HCT116 (cell line): ENCODE results near the gene TIMP3. TPM values are rescaled to one million over a fixed set of nuclear protein-coding genes. Genes with fewer than 3 reads are reported as not detected.

Experiments used
- ATAC-seq: fragments of 200-7000 bp; cut with Tn5 transposase; 2 replicates; pipeline ENCODE4 v1.9.1; 2020; ENCODE audit warnings: mild to moderate bottlenecking, moderate library complexity
- BruUV-seq: library from RNA; stranded (reverse); fragments of 400-500 nt; replicated peaks from 2 replicates; lab custom pipeline; 2021; lab: Mats Ljungman, UMichigan
- CTCF ChIA-PET: fragments of 300-600 bp; sonication (Branson Sonifier 250); formaldehyde crosslinking; loops from one replicate; lab custom pipeline; 2021; ENCODE audit warnings: antibody characterized with exemption; lab: Charles Lee
- POLR2A ChIA-PET: fragments of 300-600, 350-600 bp; sonication (Branson Sonifier 250); formaldehyde crosslinking; loops from one replicate; lab custom pipeline; 2021; ENCODE audit warnings: antibody characterized with exemption; lab: Charles Lee
- RAD21 ChIA-PET, 2 experiments: fragments of 300-600 bp; sonication (Branson Sonifier 250); formaldehyde crosslinking; loops; one replicate each; lab custom pipeline; 2023; ENCODE audit warnings: low total read pairs in 2 of 2; ENCODE audit not compliant: uncharacterized antibody in 2 of 2, unreplicated experiment in 2 of 2, low non-redundant PET in 1 of 2; lab: Charles Lee
- DNase-seq: peaks from one replicate; pipeline ENCODE4 v3.0.0-alpha.2; 2010; ENCODE audit warnings: low read depth, low spot score
- H2AFZ ChIP-seq: fragments of 200-600 bp; shearing (Covaris generic), sonication (generic); 2 replicates; pipeline ENCODE4 v1.6.1; 2017; ENCODE audit warnings: low read depth, mixed run types, mixed read lengths, antibody characterized with exemption, low read length; ENCODE audit not compliant: poor library complexity, severe bottlenecking
- H3K27ac ChIP-seq: 2 replicates; pipeline ENCODE4 v1.5.1; 2012; ENCODE audit warnings: low read depth, low read length
- H3K27me3 ChIP-seq: fragments of 200-600 bp; sonication (generic); 2 replicates; pipeline ENCODE4 v1.6.1; 2016; ENCODE audit warnings: mixed run types, low read length, mixed read lengths; ENCODE audit not compliant: insufficient read depth
- H3K36me3 ChIP-seq, 2 experiments: fragments of 200-500 bp in 1 of 2; fragments of 200-600 bp in 1 of 2; sonication (Bioruptor generic) in 1 of 2; sonication (generic) in 1 of 2; 2 replicates each; pipeline versions ENCODE4 v1.5.1 to v1.6.1; 2014 to 2016; ENCODE audit warnings: low read length in 2 of 2, inconsistent platforms in 1 of 2, mixed read lengths in 1 of 2, mixed run types in 1 of 2; ENCODE audit not compliant: insufficient read depth in 2 of 2, control insufficient read depth in 1 of 2
- H3K4me1 ChIP-seq, 2 experiments: fragments of 200-600 bp in 1 of 2; sonication (generic) in 1 of 2; 2 replicates each; pipeline versions ENCODE4 v1.5.1 to v1.6.1; 2012 to 2017; ENCODE audit warnings: low read length in 2 of 2, inconsistent platforms in 1 of 2, mild to moderate bottlenecking in 1 of 2, mixed read lengths in 1 of 2, mixed run types in 1 of 2, moderate library complexity in 1 of 2; ENCODE audit not compliant: insufficient read depth in 2 of 2, control insufficient read depth in 1 of 2
- H3K4me2 ChIP-seq: fragments of 200-600 bp; sonication (generic); 2 replicates; pipeline ENCODE4 v1.6.1; 2017; ENCODE audit warnings: mixed run types, low read length, mixed read lengths
- H3K4me3 ChIP-seq, 2 experiments: fragments of 200-600 bp in 1 of 2; sonication (generic) in 1 of 2; replicated peaks in 1 of 2; 2 replicates each; pipeline ENCODE4 v1.5.1; 2011 to 2016; ENCODE audit warnings: low read length in 2 of 2, control low read depth in 1 of 2, low read depth in 1 of 2, mild to moderate bottlenecking in 1 of 2, mixed read lengths in 1 of 2, mixed run types in 1 of 2
- H3K79me2 ChIP-seq: fragments of 200-600 bp; sonication (generic); 2 replicates; pipeline ENCODE4 v1.6.1; 2017; ENCODE audit warnings: mild to moderate bottlenecking, mixed run types, low read length, moderate library complexity, mixed read lengths; ENCODE audit not compliant: insufficient read depth
- H3K9ac ChIP-seq: fragments of 200-600 bp; sonication (generic); 2 replicates; pipeline ENCODE4 v1.6.1; 2016; ENCODE audit warnings: low read length, mixed read lengths
- H3K9me2 ChIP-seq: fragments of 200-600 bp; sonication (generic), shearing (Covaris generic); 2 replicates; pipeline ENCODE4 v1.6.1; 2017; ENCODE audit warnings: mixed run types, mild to moderate bottlenecking, moderate library complexity; ENCODE audit not compliant: insufficient read depth
- H3K9me3 ChIP-seq, 2 experiments: fragments of 200-500 bp in 1 of 2; fragments of 200-600 bp in 1 of 2; sonication (Bioruptor generic) in 1 of 2; sonication (generic) in 1 of 2; 2 replicates each; pipeline ENCODE4 v1.6.1; 2014 to 2017; ENCODE audit warnings: low read length in 2 of 2, mixed read lengths in 2 of 2, inconsistent platforms in 1 of 2, low read depth in 1 of 2, mild to moderate bottlenecking in 1 of 2, mixed run types in 1 of 2, moderate library complexity in 1 of 2; ENCODE audit not compliant: control insufficient read depth in 1 of 2, insufficient read depth in 1 of 2
- H4K20me1 ChIP-seq: fragments of 200-600 bp; sonication (generic), shearing (Covaris generic); 2 replicates; pipeline ENCODE4 v1.6.1; 2017; ENCODE audit warnings: mixed run types, mild to moderate bottlenecking, moderate library complexity; ENCODE audit not compliant: insufficient read depth
- ATF3 ChIP-seq: IDR thresholded peaks from 2 replicates; pipeline ENCODE4 v1.6.1; 2012
- CBX3 ChIP-seq: IDR thresholded peaks from 2 replicates; pipeline ENCODE4 v1.6.1; 2012; ENCODE audit warnings: low read depth
- CEBPB ChIP-seq: IDR thresholded peaks from 2 replicates; pipeline ENCODE4 v1.6.1; 2012; ENCODE audit warnings: low read depth
- CTCF ChIP-seq, 3 experiments: fragments of 200-600 bp in 1 of 3; sonication (generic) in 1 of 3; IDR thresholded peaks in 2 of 3; conservative IDR thresholded peaks in 1 of 3; 2 replicates each; pipeline ENCODE4 v1.5.1; 2012 to 2017; ENCODE audit warnings: low read depth in 2 of 3, low read length in 2 of 3, antibody characterized with exemption in 1 of 3, borderline replicate concordance in 1 of 3, control low read depth in 1 of 3, mild to moderate bottlenecking in 1 of 3, mixed read lengths in 1 of 3, mixed run types in 1 of 3, moderate library complexity in 1 of 3; ENCODE audit not compliant: insufficient read depth in 1 of 3
- EGR1 ChIP-seq: IDR thresholded peaks from 2 replicates; pipeline ENCODE4 v1.6.1; 2012; ENCODE audit warnings: low read depth
- ELF1 ChIP-seq: IDR thresholded peaks from 2 replicates; pipeline ENCODE4 v1.6.1; 2012; ENCODE audit warnings: low read depth, borderline replicate concordance
- EZH2phosphoT487 ChIP-seq: fragments of 200-600 bp; IDR thresholded peaks from 2 replicates; pipeline ENCODE4 v1.6.1; 2018; ENCODE audit warnings: antibody characterized with exemption, borderline replicate concordance
- FOSL1 ChIP-seq: IDR thresholded peaks from 2 replicates; pipeline ENCODE4 v1.6.1; 2012; ENCODE audit warnings: low read depth
- POLR2A ChIP-seq: IDR thresholded peaks from 2 replicates; pipeline ENCODE4 v1.7.0; 2011; ENCODE audit warnings: borderline replicate concordance; ENCODE audit not compliant: insufficient read depth, insufficient read length; ENCODE audit errors: extremely low read depth
- POLR2AphosphoS5 ChIP-seq: IDR thresholded peaks from 2 replicates; pipeline ENCODE4 v1.6.1; 2011; ENCODE audit warnings: mild to moderate bottlenecking, low read depth, low read length, moderate library complexity
- RAD21 ChIP-seq: IDR thresholded peaks from 2 replicates; pipeline ENCODE4 v1.6.1; 2012; ENCODE audit warnings: low read depth, mild to moderate bottlenecking
- SIN3A ChIP-seq: IDR thresholded peaks from 2 replicates; pipeline ENCODE4 v1.6.1; 2012; ENCODE audit warnings: low read depth
- TCF7L2 ChIP-seq: IDR thresholded peaks from 2 replicates; pipeline ENCODE4 v1.7.0; 2011; ENCODE audit warnings: borderline replicate concordance, inconsistent platforms; ENCODE audit not compliant: insufficient read depth, insufficient read length; ENCODE audit errors: extremely low read depth
- ZFX ChIP-seq: fragments of 450-650 bp; IDR thresholded peaks from 2 replicates; pipeline ENCODE4 v1.6.1; 2017
- ZNF274 ChIP-seq: fragments of 200-500 bp; sonication (Bioruptor generic); IDR thresholded peaks from 2 replicates; pipeline ENCODE4 v1.6.1; 2014; ENCODE audit warnings: mild to moderate bottlenecking, low read depth, low read length, inconsistent platforms
- intact Hi-C: fragments of 100-400 bp; cut with micrococcal nuclease; formaldehyde crosslinking; loops from 2 replicates; pipeline ENCODE4 v1.10.0; 2022
- total RNA-seq: library from RNA; stranded (reverse); gene quantifications from one replicate; pipeline ENCODE4 v1.2.1, GENCODE V29; 2021; ENCODE audit not compliant: unreplicated experiment
- TF ChIP-seq, protein P1 (sequence below): IDR thresholded peaks from 2 replicates; pipeline ENCODE4 v1.6.1; 2011; ENCODE audit warnings: mild to moderate bottlenecking, low read length, moderate library complexity; ENCODE audit not compliant: insufficient replicate concordance; ENCODE audit errors: extremely low read depth
- TF ChIP-seq, protein P2 (sequence below): IDR thresholded peaks from 2 replicates; pipeline ENCODE4 v1.6.1; 2012; ENCODE audit warnings: low read depth

TIMP3 gene
- total RNA-seq, 1 experiment from 2014 or later: 2.2 TPM

DNA sequence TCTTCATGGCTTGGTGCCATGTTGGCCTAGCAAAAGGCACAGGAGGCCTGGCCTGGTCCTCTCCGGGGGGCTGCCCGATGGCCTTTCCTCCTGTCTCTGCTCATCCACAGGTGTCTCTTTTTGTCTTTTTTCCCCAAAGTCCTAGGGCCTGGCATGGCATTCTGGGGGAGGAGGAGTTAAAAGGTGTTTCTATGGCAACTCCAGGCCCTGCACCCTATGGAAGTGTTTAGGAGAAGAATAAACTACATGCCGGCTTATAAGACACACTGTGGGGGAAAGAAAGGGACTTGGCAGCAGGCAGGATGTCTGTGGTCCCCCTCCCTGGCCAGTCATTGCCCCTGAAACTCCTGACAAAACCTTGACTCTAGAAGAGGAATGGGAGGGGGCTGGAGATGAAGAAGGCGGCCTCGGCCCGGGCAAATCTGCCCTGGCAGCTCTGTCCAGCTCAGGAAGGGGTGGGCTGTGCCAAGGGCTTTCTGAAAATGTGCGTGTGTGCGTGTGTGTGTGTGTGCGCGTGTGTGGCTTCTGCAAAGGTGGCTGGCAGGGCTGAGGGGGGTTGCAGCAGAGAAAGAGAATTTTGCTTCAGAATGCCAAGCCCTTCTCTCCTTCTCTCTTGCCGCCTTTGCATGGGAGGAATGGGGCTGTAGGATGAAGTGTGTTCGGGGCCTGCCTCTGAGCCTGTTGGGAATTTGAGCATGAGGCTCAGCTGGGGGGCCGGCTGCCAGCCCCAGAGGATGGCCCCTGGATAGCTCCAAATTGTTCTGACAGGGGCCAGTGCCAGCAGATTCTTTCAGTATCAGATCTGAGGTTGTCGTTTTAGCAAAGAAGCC, 3.2 kb downstream of the TIMP3 start:
- Histone ChIP-seq H3K4me3 (no peak overlapping the region), H3K79me2 (no peaks in the 10 kb centered on the region), H3K36me3 (no peaks in the 10 kb centered on the region), H3K27ac (no peak overlapping the region), H3K9me3 (no peaks in the 10 kb centered on the region), H4K20me1 (no peaks in the 10 kb centered on the region), H2AFZ (no peak overlapping the region), H3K9me2 (no peaks in the 10 kb centered on the region), H3K9ac (no peak overlapping the region), H3K27me3 (peaks cover 18% of the 10 kb centered on the region; the same call in 1 of the 2 replicates), H3K4me2 (no peak overlapping the region), H3K4me1 (peaks cover 2 to 4% of the 10 kb centered on the region in 2 experiments; a peak in 1 of 4 replicates)
- CTCF ChIA-PET: interaction anchor here (1.0 to 2.5 kb wide), 3 partner anchors 8 to 275 kb away, joined by 3 to 13 read pairs (median 6); no protein-coding TSS in a partner anchor
- BruUV-seq: no TSS peak
- ATAC-seq: no peak
- no peak for TF ChIP-seq CBX3
- TF ChIP-seq EGR1: no peak
- TF ChIP-seq, protein P1, sequence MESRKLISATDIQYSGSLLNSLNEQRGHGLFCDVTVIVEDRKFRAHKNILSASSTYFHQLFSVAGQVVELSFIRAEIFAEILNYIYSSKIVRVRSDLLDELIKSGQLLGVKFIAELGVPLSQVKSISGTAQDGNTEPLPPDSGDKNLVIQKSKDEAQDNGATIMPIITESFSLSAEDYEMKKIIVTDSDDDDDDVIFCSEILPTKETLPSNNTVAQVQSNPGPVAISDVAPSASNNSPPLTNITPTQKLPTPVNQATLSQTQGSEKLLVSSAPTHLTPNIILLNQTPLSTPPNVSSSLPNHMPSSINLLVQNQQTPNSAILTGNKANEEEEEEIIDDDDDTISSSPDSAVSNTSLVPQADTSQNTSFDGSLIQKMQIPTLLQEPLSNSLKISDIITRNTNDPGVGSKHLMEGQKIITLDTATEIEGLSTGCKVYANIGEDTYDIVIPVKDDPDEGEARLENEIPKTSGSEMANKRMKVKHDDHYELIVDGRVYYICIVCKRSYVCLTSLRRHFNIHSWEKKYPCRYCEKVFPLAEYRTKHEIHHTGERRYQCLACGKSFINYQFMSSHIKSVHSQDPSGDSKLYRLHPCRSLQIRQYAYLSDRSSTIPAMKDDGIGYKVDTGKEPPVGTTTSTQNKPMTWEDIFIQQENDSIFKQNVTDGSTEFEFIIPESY: no peak
- TF ChIP-seq, protein P2, sequence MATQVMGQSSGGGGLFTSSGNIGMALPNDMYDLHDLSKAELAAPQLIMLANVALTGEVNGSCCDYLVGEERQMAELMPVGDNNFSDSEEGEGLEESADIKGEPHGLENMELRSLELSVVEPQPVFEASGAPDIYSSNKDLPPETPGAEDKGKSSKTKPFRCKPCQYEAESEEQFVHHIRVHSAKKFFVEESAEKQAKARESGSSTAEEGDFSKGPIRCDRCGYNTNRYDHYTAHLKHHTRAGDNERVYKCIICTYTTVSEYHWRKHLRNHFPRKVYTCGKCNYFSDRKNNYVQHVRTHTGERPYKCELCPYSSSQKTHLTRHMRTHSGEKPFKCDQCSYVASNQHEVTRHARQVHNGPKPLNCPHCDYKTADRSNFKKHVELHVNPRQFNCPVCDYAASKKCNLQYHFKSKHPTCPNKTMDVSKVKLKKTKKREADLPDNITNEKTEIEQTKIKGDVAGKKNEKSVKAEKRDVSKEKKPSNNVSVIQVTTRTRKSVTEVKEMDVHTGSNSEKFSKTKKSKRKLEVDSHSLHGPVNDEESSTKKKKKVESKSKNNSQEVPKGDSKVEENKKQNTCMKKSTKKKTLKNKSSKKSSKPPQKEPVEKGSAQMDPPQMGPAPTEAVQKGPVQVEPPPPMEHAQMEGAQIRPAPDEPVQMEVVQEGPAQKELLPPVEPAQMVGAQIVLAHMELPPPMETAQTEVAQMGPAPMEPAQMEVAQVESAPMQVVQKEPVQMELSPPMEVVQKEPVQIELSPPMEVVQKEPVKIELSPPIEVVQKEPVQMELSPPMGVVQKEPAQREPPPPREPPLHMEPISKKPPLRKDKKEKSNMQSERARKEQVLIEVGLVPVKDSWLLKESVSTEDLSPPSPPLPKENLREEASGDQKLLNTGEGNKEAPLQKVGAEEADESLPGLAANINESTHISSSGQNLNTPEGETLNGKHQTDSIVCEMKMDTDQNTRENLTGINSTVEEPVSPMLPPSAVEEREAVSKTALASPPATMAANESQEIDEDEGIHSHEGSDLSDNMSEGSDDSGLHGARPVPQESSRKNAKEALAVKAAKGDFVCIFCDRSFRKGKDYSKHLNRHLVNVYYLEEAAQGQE: no peak
- TF ChIP-seq SIN3A: no peak
- no peak for TF ChIP-seq POLR2A
- no peak for TF ChIP-seq ATF3
- TF ChIP-seq TCF7L2: no peak
- no peak for TF ChIP-seq POLR2AphosphoS5
- TF ChIP-seq ZNF274: no peak
- TF ChIP-seq FOSL1: no peak
- TF ChIP-seq EZH2phosphoT487: no peak
- no peak for TF ChIP-seq CEBPB
- TF ChIP-seq RAD21: no peak
- no peak for TF ChIP-seq ZFX
- TF ChIP-seq ELF1: no peak
- no peak for TF ChIP-seq CTCF (IDR thresholded peaks at IDR 0.05 in 2 of 3, conservative IDR thresholded peaks at IDR 0.05 in 1 of 3; ENCODE audit: borderline replicate concordance in 1 of 3, insufficient read depth in 1 of 3, low read depth in 2 of 3, low read length in 2 of 3)
- intact Hi-C loops: loop anchor here (10.0 kb wide), 1 partner anchor 60 kb away; no protein-coding TSS in a partner anchor
- POLR2A ChIA-PET: no interaction called here
- no peak for DNase-seq
- RAD21 ChIA-PET: no interaction called here
